Endothelial cell of umbilical vein (primary cell): Measurements from ENCODE around the gene SCN11A.
"Not testable (repeated sequence)": the region's sequence is repeated elsewhere in the genome, so short reads cannot be mapped to it uniquely, and the experiment has no call there.

Experiments used
- CTCF ChIP-seq, 2 donors: IDR thresholded peaks; 1 replicate in 1 of 2; 2 replicates in 1 of 2; pipeline ENCODE4 v1.5.1; 2011; ENCODE audit warnings: low read length in 2 of 2, mild to moderate bottlenecking in 2 of 2, moderate library complexity in 2 of 2, control low read depth in 1 of 2, inconsistent platforms in 1 of 2, low read depth in 1 of 2; ENCODE audit not compliant: insufficient read depth in 1 of 2; ENCODE audit errors: extremely low read depth in 1 of 2
- GATA2 ChIP-seq: IDR thresholded peaks from 2 replicates; pipeline ENCODE4 v1.7.0; 2011; ENCODE audit warnings: low read depth, mild to moderate bottlenecking, moderate library complexity, mixed read lengths, low read length; ENCODE audit not compliant: insufficient read length, insufficient read depth
- POLR2A ChIP-seq: IDR thresholded peaks from 2 replicates; pipeline ENCODE4 v1.6.1; 2012; ENCODE audit warnings: low read depth, mild to moderate bottlenecking, control low read depth, low read length

GRCh38 chr3:39061228-39061627, 9.5 kb upstream of the SCN11A start:
- not testable (repeated sequence) for TF ChIP-seq CTCF (IDR thresholded peaks at IDR 0.05; ENCODE audit: extremely low read depth in 1 of 2, insufficient read depth in 1 of 2, low read depth in 1 of 2, low read length in 2 of 2); GATA2; POLR2A
